HepG2 (cell line): ENCODE data around the gene YWHAH. TPM values are rescaled to one million over a fixed set of nuclear protein-coding genes. Genes with fewer than 3 reads are reported as not detected.

Experiments
- ATAC-seq: fragments of 200-7000 bp; cut with Tn5 transposase; 3 replicates; pipeline ENCODE4 v1.9.1; 2020; ENCODE audit warnings: mild to moderate bottlenecking, moderate library complexity
- BruUV-seq: library from RNA; stranded (reverse); fragments of 400-500 nt; replicated peaks from 2 replicates; lab custom pipeline; 2021; lab: Mats Ljungman, UMichigan
- CTCF ChIA-PET: fragments of 300-600 bp; formaldehyde crosslinking; extraction: SDS; loops from one replicate; lab custom pipeline; 2021; ENCODE audit warnings: low total read pairs, inconsistent platforms, low intra/inter-chr PET ratio; lab: Yijun Ruan, JAX
- POLR2A ChIA-PET: fragments of 350-600 bp; sonication (Branson Sonifier 250); formaldehyde crosslinking; loops from one replicate; lab custom pipeline; 2020; ENCODE audit warnings: antibody characterized with exemption, inconsistent platforms; lab: Yijun Ruan, JAX
- DNase-seq: peaks from one replicate; pipeline ENCODE4 v3.0.0-alpha.2; 2015; ENCODE audit warnings: low spot score
- FAIRE-seq: peaks from 3 replicates; lab custom pipeline; 2011; peaks lifted over from hg19 to GRCh38; lab: Jason Lieb, UNC
- H2AFZ ChIP-seq: one replicate; pipeline ENCODE4 v1.6.1; 2011; ENCODE audit warnings: low read length, inconsistent platforms
- H3K27ac ChIP-seq: fragments of 300-600 bp; 3 replicates; pipeline ENCODE4 v1.8.0; 2011; ENCODE audit warnings: mixed run types, mild to moderate bottlenecking, mixed read lengths, low read length, inconsistent platforms; ENCODE audit not compliant: insufficient read depth; ENCODE audit errors: extremely low read length
- H3K27me3 ChIP-seq, 2 experiments: fragments of 200-600 bp in 1 of 2; 2 replicates in 1 of 2; 3 replicates in 1 of 2; pipeline versions ENCODE4 v1.6.0 to v1.8.0; 2011; ENCODE audit warnings: low read length in 2 of 2, mild to moderate bottlenecking in 2 of 2, moderate library complexity in 2 of 2, inconsistent platforms in 1 of 2; ENCODE audit not compliant: insufficient read depth in 2 of 2, control insufficient read depth in 1 of 2
- H3K36me3 ChIP-seq, 2 experiments: fragments of 200-600 bp in 1 of 2; replicated peaks in 1 of 2; 2 replicates in 1 of 2; 3 replicates in 1 of 2; pipeline versions ENCODE4 v1.5.1 to v1.8.0; 2011; ENCODE audit warnings: low read length in 2 of 2, inconsistent platforms in 1 of 2; ENCODE audit not compliant: insufficient read depth in 2 of 2, control insufficient read depth in 1 of 2
- H3K4me1 ChIP-seq: 2 replicates; pipeline ENCODE4 v1.5.1; 2012; ENCODE audit warnings: low read length, inconsistent platforms; ENCODE audit not compliant: insufficient read depth
- H3K4me2 ChIP-seq: 2 replicates; pipeline ENCODE4 v1.6.0; 2011; ENCODE audit warnings: low read depth, low read length, inconsistent platforms
- H3K4me3 ChIP-seq, 3 experiments: fragments of 200-600 bp in 1 of 3; sonication (generic), shearing (Covaris generic) in 1 of 3; replicated peaks in 1 of 3; 2 replicates each; pipeline ENCODE4 v1.5.1; 2011 to 2016; ENCODE audit warnings: low read length in 3 of 3, inconsistent platforms in 2 of 3, low read depth in 2 of 3, mild to moderate bottlenecking in 2 of 3, control low read depth in 1 of 3, mixed read lengths in 1 of 3; ENCODE audit not compliant: insufficient read depth in 1 of 3
- H3K79me2 ChIP-seq: one replicate; pipeline ENCODE4 v1.6.1; 2011; ENCODE audit warnings: low read length, inconsistent platforms; ENCODE audit not compliant: insufficient read depth
- H3K9ac ChIP-seq: 2 replicates; pipeline ENCODE4 v1.6.0; 2011; ENCODE audit warnings: mild to moderate bottlenecking, low read depth, low read length, inconsistent platforms; ENCODE audit not compliant: insufficient read depth
- H3K9me3 ChIP-seq: 2 replicates; pipeline ENCODE4 v1.5.1; 2012; ENCODE audit warnings: mild to moderate bottlenecking, low read length
- H4K20me1 ChIP-seq: 2 replicates; pipeline ENCODE4 v1.6.0; 2011; ENCODE audit warnings: inconsistent platforms, mild to moderate bottlenecking, low read length, moderate library complexity; ENCODE audit not compliant: insufficient read depth
- ATF7 ChIP-seq, 2 experiments: fragments of 450-650 bp in 1 of 2; sonication (generic) in 1 of 2; formaldehyde crosslinking in 1 of 2; IDR thresholded peaks; 2 replicates each; pipeline versions ENCODE4 v1.4.0 to v1.6.1; 2016 to 2020; ENCODE audit warnings: antibody characterized with exemption in 1 of 2, mild to moderate bottlenecking in 1 of 2, missing genetic modification reagents in 1 of 2
- TAF15 ChIP-seq: fragments of 200-400 bp; formaldehyde crosslinking; IDR thresholded peaks from one replicate; pipeline ENCODE4 v1.6.1; 2018; ENCODE audit warnings: mild to moderate bottlenecking, low read depth, low read length; ENCODE audit not compliant: poor library complexity, severe bottlenecking
- TEAD2 ChIP-seq: sonication (generic); formaldehyde crosslinking; IDR thresholded peaks from 2 replicates; pipeline ENCODE4 v1.9.0; 2021; ENCODE audit warnings: missing genetic modification reagents
- TFDP2 ChIP-seq: sonication (generic); formaldehyde crosslinking; IDR thresholded peaks from 2 replicates; pipeline ENCODE4 v1.4.0; 2020; ENCODE audit warnings: missing genetic modification reagents
- ZNF318 ChIP-seq: sonication (generic); formaldehyde crosslinking; IDR thresholded peaks from 2 replicates; pipeline ENCODE4 v1.4.0; 2020; ENCODE audit warnings: mild to moderate bottlenecking, missing genetic modification reagents
- ZNF331 ChIP-seq: sonication (generic); formaldehyde crosslinking; IDR thresholded peaks from 2 replicates; pipeline ENCODE4 v1.4.0; 2020; ENCODE audit warnings: missing genetic modification reagents
- WGBS: methylation state at CpG from one replicate; pipeline ENCODE4 v1.1.6; 2017; ENCODE audit warnings: low lambda C conversion rate; 5-methylcytosine and 5-hydroxymethylcytosine counted together
- in situ Hi-C: cut with HindIII; loops from 2 replicates; pipeline ENCODE4 v1.10.0; 2017; ENCODE audit warnings: low pct_unique_long_range_greater_than_20kb; ENCODE audit not compliant: extremely low pct_ligation_motif_present
- intact Hi-C: fragments of 100-400 bp; cut with micrococcal nuclease; formaldehyde crosslinking; loops from one replicate; pipeline ENCODE4 v1.10.0; 2022; ENCODE audit not compliant: unreplicated experiment
- polyA plus RNA-seq, 8 experiments: library from polyadenylated mRNA; depleted of rRNA in 3 of 8; stranded (reverse) in 7 of 8; unstranded in 1 of 8; fragments of >200 nt; fragmentation: Illumina TruSeq in 4 of 8; extraction: Trizol in 4 of 8; gene quantifications; 2 replicates each; pipeline versions ENCODE4 v1.2.1 to v1.2.3, GENCODE V29; 2011 to 2016; ENCODE audit warnings: low read depth in 4 of 8, missing spikeins in 1 of 8, mixed read lengths in 1 of 8; ENCODE audit not compliant: insufficient read depth in 1 of 8
- total RNA-seq, 5 experiments: library from RNA; depleted of rRNA; stranded (reverse); fragments of >200 nt; fragmentation: Illumina TruSeq; extraction: Trizol; gene quantifications; 2 replicates each; pipeline ENCODE4 v1.2.3, GENCODE V29; 2016; ENCODE audit warnings: low read depth in 1 of 5
- TF ChIP-seq, protein P1 (sequence below): IDR thresholded peaks from 2 replicates; pipeline ENCODE4 v1.6.1; 2018; ENCODE audit warnings: missing genetic modification reagents
- TF ChIP-seq, protein P2 (sequence below): sonication (generic); formaldehyde crosslinking; conservative IDR thresholded peaks from 2 replicates; pipeline ENCODE4 v1.4.0; 2020; ENCODE audit warnings: missing genetic modification reagents

The YWHAH gene
- total and polyA plus RNA-seq, 2 of the 13 experiments (the other 11 are each of a cell fraction or from before 2014, with no cell fraction given), result 35.6 to 92.7 TPM

- ChIA-PET POLR2A (interaction anchor here (0.7 to 1.1 kb wide), 5 partner anchors 70 to 309 kb away, joined by 3 to 5 read pairs (median 3); partner anchors contain the start of gene PISD), CTCF (interaction anchor here (1.1 to 2.4 kb wide), 2 partner anchors 98 to 110 kb away, joined by 3 to 13 read pairs; no protein-coding TSS in a partner anchor)
- BruUV-seq, result no TSS peak
- DNase-seq (peak; percentile 31), ATAC-seq (peak; percentile 83), FAIRE-seq (no peak)
- Histone ChIP-seq H2AFZ (no peak overlapping the region), H3K27ac (no peak overlapping the region), H3K9me3 (no peaks in the 10 kb centered on the region), H3K79me2 (no peaks in the 10 kb centered on the region), H3K4me2 (peak overlapping the region; percentile 85), H3K9ac (no peak overlapping the region), H3K27me3 (peaks cover 0 to 9% of the 10 kb centered on the region in 2 experiments; a peak in 3 of 5 replicates), H4K20me1 (no peaks in the 10 kb centered on the region), H3K4me3 (peak overlapping the region; percentile 42 to 74 (median 46)), H3K36me3 (no peaks in the 10 kb centered on the region), H3K4me1 (peaks cover 27% of the 10 kb centered on the region)
- intact Hi-C loops (loop anchor here (5.0 kb wide), 1 partner anchor 303 kb away; no protein-coding TSS in a partner anchor), in situ Hi-C loops (loop anchor here (5.0 to 25.0 kb wide), 3 partner anchors 294 to 408 kb away; no protein-coding TSS in a partner anchor)
- 41% methylated on average over 17 of the region's 55 CpGs for WGBS
- TF ChIP-seq, protein P1, sequence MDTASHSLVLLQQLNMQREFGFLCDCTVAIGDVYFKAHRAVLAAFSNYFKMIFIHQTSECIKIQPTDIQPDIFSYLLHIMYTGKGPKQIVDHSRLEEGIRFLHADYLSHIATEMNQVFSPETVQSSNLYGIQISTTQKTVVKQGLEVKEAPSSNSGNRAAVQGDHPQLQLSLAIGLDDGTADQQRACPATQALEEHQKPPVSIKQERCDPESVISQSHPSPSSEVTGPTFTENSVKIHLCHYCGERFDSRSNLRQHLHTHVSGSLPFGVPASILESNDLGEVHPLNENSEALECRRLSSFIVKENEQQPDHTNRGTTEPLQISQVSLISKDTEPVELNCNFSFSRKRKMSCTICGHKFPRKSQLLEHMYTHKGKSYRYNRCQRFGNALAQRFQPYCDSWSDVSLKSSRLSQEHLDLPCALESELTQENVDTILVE (CRISPR knock-in tag), result 0 out of 2 replicates have a peak, but pooled peaks have one; percentile 22
- peak; percentile 56; the same call in 1 of the 2 replicates for TF ChIP-seq ZNF318
- peak; percentile 97 for TF ChIP-seq ATF7 (IDR thresholded peaks at IDR 0.05)
- no peak for TF ChIP-seq ATF7 (CRISPR knock-in tag; IDR thresholded peaks at IDR 0.05)
- no peak for TF ChIP-seq TEAD2 (CRISPR knock-in tag)
- TF ChIP-seq, protein P2, sequence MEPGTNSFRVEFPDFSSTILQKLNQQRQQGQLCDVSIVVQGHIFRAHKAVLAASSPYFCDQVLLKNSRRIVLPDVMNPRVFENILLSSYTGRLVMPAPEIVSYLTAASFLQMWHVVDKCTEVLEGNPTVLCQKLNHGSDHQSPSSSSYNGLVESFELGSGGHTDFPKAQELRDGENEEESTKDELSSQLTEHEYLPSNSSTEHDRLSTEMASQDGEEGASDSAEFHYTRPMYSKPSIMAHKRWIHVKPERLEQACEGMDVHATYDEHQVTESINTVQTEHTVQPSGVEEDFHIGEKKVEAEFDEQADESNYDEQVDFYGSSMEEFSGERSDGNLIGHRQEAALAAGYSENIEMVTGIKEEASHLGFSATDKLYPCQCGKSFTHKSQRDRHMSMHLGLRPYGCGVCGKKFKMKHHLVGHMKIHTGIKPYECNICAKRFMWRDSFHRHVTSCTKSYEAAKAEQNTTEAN (CRISPR knock-in tag), result no peak
- TF ChIP-seq ZNF331 (CRISPR knock-in tag), result peak; percentile 16; the same call in 1 of the 2 replicates
- TF ChIP-seq TAF15, result peak; percentile 47
- 0 out of 2 replicates have a peak, but pooled peaks have one; percentile 4 for TF ChIP-seq TFDP2 (CRISPR knock-in tag)
These were observed 26.4 kb downstream of the YWHAH start for GRCh38 chr22:31970490-31971444.
